OCI-LY3 (cell line): ENCODE data around the gene LRP5.

ENCODE experiments used
- H2AFZ ChIP-seq: fragments of 200-600, 300-600 bp; shearing (Covaris generic); 2 replicates; pipeline ENCODE4 v1.6.0; 2014; ENCODE audit warnings: antibody characterized with exemption, low read depth, low read length
- H3K27ac ChIP-seq: fragments of 200-600, 300-600 bp; sonication (generic); 2 replicates; pipeline ENCODE4 v1.5.1; 2014; ENCODE audit warnings: mild to moderate bottlenecking, low read length, moderate library complexity, mixed read lengths
- H3K27me3 ChIP-seq: fragments of 200-600, 300-600 bp; sonication (generic); 2 replicates; pipeline ENCODE4 v1.6.1; 2014; ENCODE audit warnings: low read depth, low read length, mixed read lengths
- H3K36me3 ChIP-seq: fragments of 200-600, 300-600 bp; sonication (generic); replicated peaks from 2 replicates; pipeline ENCODE3; 2014; ENCODE audit warnings: low read depth, low read length, mixed read lengths
- H3K4me1 ChIP-seq: fragments of 300-600, 200-600 bp; sonication (generic); 2 replicates; pipeline ENCODE4 v1.6.1; 2014; ENCODE audit warnings: low read length, mixed read lengths
- H3K4me2 ChIP-seq: fragments of 200-600, 300-600 bp; sonication (generic); 2 replicates; pipeline ENCODE4 v1.6.1; 2014; ENCODE audit warnings: low read length, mixed read lengths
- H3K4me3 ChIP-seq: fragments of 300-600, 200-600 bp; sonication (generic); 2 replicates; pipeline ENCODE4 v1.5.1; 2014; ENCODE audit warnings: antibody characterized with exemption, mild to moderate bottlenecking, low read length, moderate library complexity
- H3K79me2 ChIP-seq: fragments of 300-600, 200-600 bp; shearing (Covaris generic); 2 replicates; pipeline ENCODE4 v1.6.1; 2014; ENCODE audit warnings: mild to moderate bottlenecking, low read length, mixed read lengths
- H3K9ac ChIP-seq: fragments of 300-600, 200-600 bp; shearing (Covaris generic); 2 replicates; pipeline ENCODE4 v1.6.0; 2014; ENCODE audit warnings: mild to moderate bottlenecking, low read length, moderate library complexity
- H3K9me3 ChIP-seq: fragments of 200-600, 300-600 bp; shearing (Covaris generic); 2 replicates; pipeline ENCODE4 v1.6.1; 2014; ENCODE audit warnings: low read length, mixed read lengths; ENCODE audit not compliant: insufficient read depth
- H4K20me1 ChIP-seq: fragments of 200-600, 300-600 bp; sonication (generic); 2 replicates; pipeline ENCODE4 v1.6.1; 2016; ENCODE audit warnings: low read length, mixed read lengths; ENCODE audit not compliant: insufficient read depth
- CTCF ChIP-seq: fragments of 200-600, 300-600 bp; sonication (generic); IDR thresholded peaks from 2 replicates; pipeline ENCODE4 v1.5.1; 2014; ENCODE audit warnings: antibody characterized with exemption, low read length, low read depth
- EZH2phosphoT487 ChIP-seq: fragments of 200-600 bp; shearing (Covaris generic); IDR thresholded peaks from 2 replicates; pipeline ENCODE4 v1.6.1; 2018; ENCODE audit warnings: antibody characterized with exemption, mixed run types, low read depth

LRP5 gene

GRCh38 chr11:68271781-68272608, 40.4 kb upstream of the LRP5 start, which contains the start of gene C11orf24:
Gene C11orf24, minus strand, starts transcription at chr11:68271973. Its CDS starts 8,206 bp downstream, at chr11:68263767.
- H3K4me1 ChIP-seq: peaks cover 35% of the 10 kb centered on the region
- 0 out of 2 replicates have a peak within 1 kb of the TSS, but pooled peaks have one; percentile 8 for H2AFZ ChIP-seq
- peaks cover 50% of the 10 kb centered on the region for H3K79me2 ChIP-seq

GRCh38 chr11:68273026-68273738, 39.2 kb upstream of the LRP5 start:
- no peaks in the 10 kb centered on the region for H4K20me1 ChIP-seq
- H2AFZ ChIP-seq: no peak overlapping the region
- H3K4me2 ChIP-seq: peak overlapping the region; percentile 66
- TF ChIP-seq EZH2phosphoT487 (no peak), CTCF (no peak)
- peaks cover 25% of the 10 kb centered on the region for H3K4me1 ChIP-seq
- peaks cover 39% of the 10 kb centered on the region for H3K79me2 ChIP-seq
- H3K4me3 ChIP-seq: peak overlapping the region; percentile 87
- peak overlapping the region; percentile 90 for H3K27ac ChIP-seq
- H3K27me3 ChIP-seq: no peaks in the 10 kb centered on the region
- peak overlapping the region; percentile 74 for H3K9ac ChIP-seq
- peaks cover 14% of the 10 kb centered on the region for H3K9me3 ChIP-seq
- peaks cover 17% of the 10 kb centered on the region for H3K36me3 ChIP-seq

More at GRCh38 chr11:68271781-68272608, 40.4 kb upstream of the LRP5 start, which contains the start of gene C11orf24:
- H3K27me3 ChIP-seq: no peaks in the 10 kb centered on the region
- H3K4me3 ChIP-seq: peak within 1 kb of the TSS; percentile 87
- TF ChIP-seq CTCF (no peak), EZH2phosphoT487 (no peak)
- H3K4me2 ChIP-seq: peak within 1 kb of the TSS; percentile 70
- no peaks in the 10 kb centered on the region for H4K20me1 ChIP-seq
- H3K27ac ChIP-seq: peak within 1 kb of the TSS; percentile 90
- H3K9ac ChIP-seq: peak within 1 kb of the TSS; percentile 93
- H3K9me3 ChIP-seq: peaks cover 14% of the 10 kb centered on the region
- H3K36me3 ChIP-seq: peaks cover 28% of the 10 kb centered on the region

- TF ChIP-seq EZH2phosphoT487: no peak
- no peak for TF ChIP-seq CTCF
- Histone ChIP-seq H3K79me2 (peaks cover 30% of the 10 kb centered on the region), H3K4me3 (peak overlapping the region; percentile 25; the same call in 1 of the 2 replicates), H3K4me2 (peak overlapping the region; percentile 24; the same call in 1 of the 2 replicates), H3K27ac (peak overlapping the region; percentile 90), H3K9me3 (peaks cover 14% of the 10 kb centered on the region), H2AFZ (no peak overlapping the region), H3K36me3 (peaks cover 17% of the 10 kb centered on the region), H3K27me3 (no peaks in the 10 kb centered on the region), H3K4me1 (peaks cover 25% of the 10 kb centered on the region), H3K9ac (no peak overlapping the region), H4K20me1 (no peaks in the 10 kb centered on the region)
Observed at GRCh38 chr11:68274306-68274705, 38.1 kb upstream of the LRP5 start.
